PC-3 (cell line): ENCODE results near the gene CHAC2.

Experiments used
- EZH2 ChIP-seq: fragments of 300-600 bp; sonication (generic); IDR thresholded peaks from one replicate; pipeline ENCODE4 v1.6.1; 2017; ENCODE audit warnings: antibody characterized with exemption, mild to moderate bottlenecking, low read length; ENCODE audit not compliant: unreplicated experiment
- EZH2phosphoT487 ChIP-seq: fragments of 300-600 bp; sonication (generic); IDR thresholded peaks from 2 replicates; pipeline ENCODE4 v1.6.1; 2018; ENCODE audit warnings: mild to moderate bottlenecking, antibody characterized with exemption, low read length, borderline replicate concordance
- TF ChIP-seq, protein P1 (sequence below): fragments of 300-600 bp; sonication (generic); conservative IDR thresholded peaks from 2 replicates; pipeline ENCODE4 v1.5.1; 2017; ENCODE audit warnings: antibody characterized with exemption, low read depth, mild to moderate bottlenecking, low read length

DNA sequence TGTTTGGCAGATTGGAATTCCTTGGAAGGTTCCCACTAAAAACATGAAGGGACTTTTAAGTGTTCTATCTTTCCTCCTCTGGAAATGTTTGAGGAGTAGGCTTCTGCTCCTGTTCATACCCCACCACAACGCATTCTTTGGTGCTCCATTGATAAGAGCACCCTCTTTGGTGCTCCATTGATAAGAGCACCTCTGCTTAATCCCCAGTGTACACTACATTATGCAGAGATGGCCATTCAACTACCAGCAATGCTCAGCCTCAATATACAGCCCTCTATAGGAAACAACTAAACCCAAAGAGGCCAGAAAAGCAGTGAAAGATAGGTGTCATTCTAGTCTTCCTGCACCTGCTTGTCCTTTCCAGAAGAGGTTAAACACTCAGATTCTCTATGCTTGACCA is 1.8 kb upstream of the CHAC2 start:
- TF ChIP-seq, protein P1, sequence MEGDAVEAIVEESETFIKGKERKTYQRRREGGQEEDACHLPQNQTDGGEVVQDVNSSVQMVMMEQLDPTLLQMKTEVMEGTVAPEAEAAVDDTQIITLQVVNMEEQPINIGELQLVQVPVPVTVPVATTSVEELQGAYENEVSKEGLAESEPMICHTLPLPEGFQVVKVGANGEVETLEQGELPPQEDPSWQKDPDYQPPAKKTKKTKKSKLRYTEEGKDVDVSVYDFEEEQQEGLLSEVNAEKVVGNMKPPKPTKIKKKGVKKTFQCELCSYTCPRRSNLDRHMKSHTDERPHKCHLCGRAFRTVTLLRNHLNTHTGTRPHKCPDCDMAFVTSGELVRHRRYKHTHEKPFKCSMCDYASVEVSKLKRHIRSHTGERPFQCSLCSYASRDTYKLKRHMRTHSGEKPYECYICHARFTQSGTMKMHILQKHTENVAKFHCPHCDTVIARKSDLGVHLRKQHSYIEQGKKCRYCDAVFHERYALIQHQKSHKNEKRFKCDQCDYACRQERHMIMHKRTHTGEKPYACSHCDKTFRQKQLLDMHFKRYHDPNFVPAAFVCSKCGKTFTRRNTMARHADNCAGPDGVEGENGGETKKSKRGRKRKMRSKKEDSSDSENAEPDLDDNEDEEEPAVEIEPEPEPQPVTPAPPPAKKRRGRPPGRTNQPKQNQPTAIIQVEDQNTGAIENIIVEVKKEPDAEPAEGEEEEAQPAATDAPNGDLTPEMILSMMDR = no peak
- TF ChIP-seq EZH2 = no peak
- no peak for TF ChIP-seq EZH2phosphoT487
